ENCODE data around the gene TRAPPC1. TPM values are rescaled to one million over a fixed set of nuclear protein-coding genes. Genes with fewer than 3 reads are reported as not detected.

Gene TRAPPC1
- total and polyA plus RNA-seq, 2 of the 8 experiments (the other 6 are each of a cell fraction or from before 2014, with no cell fraction given), result 114 to 170 TPM

- H3K36me3 ChIP-seq (ENCODE audit: control insufficient read depth in 2 of 4, insufficient read depth in 4 of 4, low read length in 3 of 4), result no peaks in the 10 kb centered on the region
- no peaks in the 10 kb centered on the region for H3K27me3 ChIP-seq (replicated peaks in 1 of 4; ENCODE audit: control insufficient read depth in 3 of 4, extremely low read depth in 1 of 4, insufficient read depth in 3 of 4, low read length in 3 of 4)
- FAIRE-seq (no peak), DNase-seq (ENCODE audit: low read depth in 1 of 2, low spot score in 2 of 2) (no peak)
- no peak overlapping the region for H2BK12ac ChIP-seq (ENCODE audit: low read depth, low read length)
- H3K4me3 ChIP-seq (ENCODE audit: extremely low read depth in 1 of 4, insufficient read depth in 2 of 4, low read depth in 3 of 4, low read length in 4 of 4), result no peak overlapping the region
- no peak overlapping the region for H4K91ac ChIP-seq (replicated peaks; ENCODE audit: insufficient read length, low read length)
- POLR2A ChIA-PET (ENCODE audit: partially characterized antibody), result no interaction called here
- H2BK15ac ChIP-seq (ENCODE audit: low read length), result no peak overlapping the region
- no peak overlapping the region for H3K56ac ChIP-seq (replicated peaks; ENCODE audit: insufficient read length, low read depth, low read length)
- no peak overlapping the region for H4K5ac ChIP-seq (ENCODE audit: insufficient read length, low read depth, low read length)
- no peak overlapping the region for H3K9ac ChIP-seq (replicated peaks in 1 of 4; ENCODE audit: extremely low read depth in 1 of 4, low read depth in 3 of 4, low read length in 3 of 4)
- no peaks in the 10 kb centered on the region for H3K23me2 ChIP-seq (ENCODE audit: low read depth, low read length)
- WGBS, 2 experiments (ENCODE audit: extremely low coverage in 1 of 2, insufficient coverage in 1 of 2, insufficient read length in 1 of 2, insufficient replicate concordance in 2 of 2, low coverage in 1 of 2, low lambda C conversion rate in 2 of 2, missing lambda C conversion rate in 1 of 2), result 81% methylated on average over 5 of the region's 5 CpGs; no CpG with 5 or more reads in 1 of the 2 experiments
- no peak overlapping the region for H3K23ac ChIP-seq (ENCODE audit: insufficient read length)
- H2BK5ac ChIP-seq (ENCODE audit: low read depth, low read length), result no peak overlapping the region
- no peak overlapping the region for H2BK20ac ChIP-seq (ENCODE audit: low read length)
- no peak overlapping the region for H2AFZ ChIP-seq (ENCODE audit: low read length)
- H3K79me2 ChIP-seq (ENCODE audit: control insufficient read depth in 1 of 2, insufficient read depth in 2 of 2, low read length in 2 of 2), result no peaks in the 10 kb centered on the region
- no peak overlapping the region for H3K14ac ChIP-seq (ENCODE audit: insufficient read length)
- no peak overlapping the region for H2AK5ac ChIP-seq (ENCODE audit: low read depth, low read length)
- no peaks in the 10 kb centered on the region for H3K4me1 ChIP-seq (replicated peaks in 1 of 4; ENCODE audit: control insufficient read depth in 3 of 4, insufficient read depth in 4 of 4, low read length in 3 of 4)
- H3K79me1 ChIP-seq (ENCODE audit: low read depth, low read length), result no peaks in the 10 kb centered on the region
- no peak overlapping the region for H3K27ac ChIP-seq (ENCODE audit: low read depth, low read length)
- CTCF ChIA-PET (ENCODE audit: partially characterized antibody), result interaction anchor here (1.1 to 2.7 kb wide), 6 partner anchors 9 to 138 kb away, joined by 3 to 17 read pairs (median 4); partner anchors contain the start of gene GUCY2D
- TF ChIP-seq E2F6 (IDR thresholded peaks at IDR 0.05), result no peak
- TF ChIP-seq ZNF274 (IDR thresholded peaks at IDR 0.05; ENCODE audit: borderline replicate concordance, extremely low read depth, low read length), result no peak
- TF ChIP-seq SRF (IDR thresholded peaks at IDR 0.05; ENCODE audit: low read depth, low read length), result no peak
- TF ChIP-seq BACH1 (IDR thresholded peaks at IDR 0.05; ENCODE audit: low read length), result no peak
- TF ChIP-seq YY1 (IDR thresholded peaks at IDR 0.05; ENCODE audit: low read depth, low read length), result no peak
- TF ChIP-seq KDM4A (IDR thresholded peaks at IDR 0.05; ENCODE audit: low read depth, low read length, severe bottlenecking), result no peak
- TF ChIP-seq RNF2 (IDR thresholded peaks at IDR 0.05; ENCODE audit: borderline replicate concordance, low read depth, low read length, missing control alignments, poor library complexity, severe bottlenecking), result no peak
- no peak for TF ChIP-seq CHD2 (IDR thresholded peaks at IDR 0.05; ENCODE audit: low read length)
- TF ChIP-seq RXRA (IDR thresholded peaks at IDR 0.05; ENCODE audit: insufficient read depth, low read depth, low read length), result no peak
- no peak for TF ChIP-seq GABPA (IDR thresholded peaks at IDR 0.05; ENCODE audit: borderline replicate concordance, insufficient read depth, low read length)
- H3K9me3 ChIP-seq (ENCODE audit: insufficient read depth in 2 of 2, low read depth in 1 of 2, low read length in 1 of 2), result peaks cover 8% of the 10 kb centered on the region in 2 experiments; a peak in 3 of 4 replicates
- H3K4me2 ChIP-seq (ENCODE audit: insufficient read depth in 1 of 2, low read depth in 2 of 2, low read length in 2 of 2), result no peak overlapping the region
- no peak overlapping the region for H3K18ac ChIP-seq (ENCODE audit: extremely low read depth, low read length)
- H4K8ac ChIP-seq (ENCODE audit: extremely low read depth, insufficient read depth, low read length), result no peak overlapping the region
- no peaks in the 10 kb centered on the region for H4K20me1 ChIP-seq (replicated peaks in 1 of 2; ENCODE audit: control insufficient read depth in 1 of 2, insufficient read depth in 2 of 2, low read length in 2 of 2)
- no peak overlapping the region for H2BK120ac ChIP-seq (replicated peaks; ENCODE audit: low read depth, low read length)
- H3K4ac ChIP-seq (replicated peaks; ENCODE audit: insufficient read length, low read depth, low read length), result no peak overlapping the region
Observed at GRCh38 chr17:7977805-7978204, 46.1 kb upstream of the TRAPPC1 start.
